ENCODE data around the gene PDZRN4. TPM values are rescaled to one million over a fixed set of nuclear protein-coding genes. Genes with fewer than 3 reads are reported as not detected.
A peak's percentile ranks its signal among the peaks of the same experiment; 100 is the strongest.

PDZRN4 gene
- total and polyA plus RNA-seq, 12 donors = 0.28 to 2.3 (median 1.0) TPM

DNA sequence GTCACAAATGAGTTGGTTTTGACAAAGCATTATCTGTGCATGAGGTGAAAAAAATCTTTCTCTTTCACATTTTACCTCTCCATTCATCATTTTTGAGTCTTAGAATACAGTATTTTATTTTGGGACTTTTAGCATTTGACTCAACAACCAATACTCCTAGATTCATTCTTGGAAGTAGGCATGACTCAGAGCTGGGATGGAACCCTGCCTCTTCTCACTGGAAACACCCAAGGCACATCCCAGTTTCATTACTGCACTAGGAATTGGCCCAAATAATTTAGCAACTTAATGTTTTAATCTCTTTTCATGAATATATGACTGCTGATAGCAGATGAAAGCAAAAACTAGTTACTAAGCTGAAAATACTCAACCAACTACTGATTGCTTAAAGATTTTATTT is 3.3 kb upstream of the PDZRN4 start:
- no peak overlapping the region for H3K27ac ChIP-seq

GRCh38 chr12:41186026-41186425 is 2.1 kb upstream of the PDZRN4 start:
- Histone ChIP-seq H3K27me3 (peaks cover 18% of the 10 kb centered on the region), H3K27ac (no peak overlapping the region), H3K4me3 (no peak overlapping the region), H3K36me3 (replicated peaks in 1 of 2) (no peaks in the 10 kb centered on the region), H3K9me3 (replicated peaks in 1 of 3) (no peaks in the 10 kb centered on the region), H3K4me1 (replicated peaks in 1 of 2) (no peaks in the 10 kb centered on the region)
- TF ChIP-seq, protein P1, sequence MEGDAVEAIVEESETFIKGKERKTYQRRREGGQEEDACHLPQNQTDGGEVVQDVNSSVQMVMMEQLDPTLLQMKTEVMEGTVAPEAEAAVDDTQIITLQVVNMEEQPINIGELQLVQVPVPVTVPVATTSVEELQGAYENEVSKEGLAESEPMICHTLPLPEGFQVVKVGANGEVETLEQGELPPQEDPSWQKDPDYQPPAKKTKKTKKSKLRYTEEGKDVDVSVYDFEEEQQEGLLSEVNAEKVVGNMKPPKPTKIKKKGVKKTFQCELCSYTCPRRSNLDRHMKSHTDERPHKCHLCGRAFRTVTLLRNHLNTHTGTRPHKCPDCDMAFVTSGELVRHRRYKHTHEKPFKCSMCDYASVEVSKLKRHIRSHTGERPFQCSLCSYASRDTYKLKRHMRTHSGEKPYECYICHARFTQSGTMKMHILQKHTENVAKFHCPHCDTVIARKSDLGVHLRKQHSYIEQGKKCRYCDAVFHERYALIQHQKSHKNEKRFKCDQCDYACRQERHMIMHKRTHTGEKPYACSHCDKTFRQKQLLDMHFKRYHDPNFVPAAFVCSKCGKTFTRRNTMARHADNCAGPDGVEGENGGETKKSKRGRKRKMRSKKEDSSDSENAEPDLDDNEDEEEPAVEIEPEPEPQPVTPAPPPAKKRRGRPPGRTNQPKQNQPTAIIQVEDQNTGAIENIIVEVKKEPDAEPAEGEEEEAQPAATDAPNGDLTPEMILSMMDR (IDR thresholded peaks at IDR 0.05) = no peak
- no peak for TF ChIP-seq POLR2A (IDR thresholded peaks at IDR 0.05)
- intact Hi-C loops (cut with DNase I) = no loop called here
- 47 to 54% (median 49%) methylated on average over 3 of the region's 3 CpGs for WGBS, 4 donors
- no peak for DNase-seq

More for the DNA sequence above, 3.3 kb upstream of the PDZRN4 start:
- Histone ChIP-seq H3K9me3 (replicated peaks in 1 of 3) (no peaks in the 10 kb centered on the region), H3K36me3 (replicated peaks in 1 of 2) (no peaks in the 10 kb centered on the region), H3K27me3 (peaks cover 18% of the 10 kb centered on the region), H3K4me1 (replicated peaks in 1 of 2) (no peaks in the 10 kb centered on the region), H3K4me3 (no peak overlapping the region)
- no peak for DNase-seq
- no peak for TF ChIP-seq POLR2A (IDR thresholded peaks at IDR 0.05)
- TF ChIP-seq, protein P1 (IDR thresholded peaks at IDR 0.05) = no peak
- intact Hi-C loops (cut with DNase I) = no loop called here

DNA sequence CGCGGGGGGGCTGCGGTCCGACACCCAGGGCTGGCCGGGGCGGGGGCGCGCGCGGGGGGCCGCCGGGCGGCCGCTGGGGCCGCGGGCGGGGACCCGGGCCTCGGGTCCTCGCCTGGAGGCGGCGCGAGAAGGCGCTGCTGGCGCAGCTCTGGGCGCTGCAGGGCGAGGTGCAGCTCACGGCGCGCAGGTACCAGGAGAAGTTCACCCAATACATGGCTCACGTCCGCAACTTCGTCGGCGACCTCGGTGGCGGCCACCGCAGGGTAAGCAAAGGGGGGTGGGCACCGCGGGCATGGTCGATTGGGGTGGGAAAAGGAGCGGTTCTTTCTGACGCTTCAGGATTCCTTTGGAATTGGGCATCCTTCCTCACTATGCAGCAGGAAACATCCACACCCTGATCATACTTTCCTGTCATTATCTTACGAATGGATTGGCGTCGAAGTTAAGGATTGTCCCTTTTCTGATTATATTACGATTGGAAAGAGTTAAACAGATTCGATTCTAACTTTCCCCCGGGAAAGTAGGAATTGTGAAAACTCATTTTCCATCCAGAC is 798 bp downstream of the PDZRN4 start:
- H3K4me3 ChIP-seq = peak overlapping the region in 1 of 4 donors; percentile 59
- H3K27ac ChIP-seq = peak overlapping the region in 1 of 5 donors; percentile 66
- H3K27me3 ChIP-seq = peaks cover 18% of the 10 kb centered on the region
- no peak for DNase-seq
- H3K9me3 ChIP-seq (replicated peaks in 1 of 3) = no peaks in the 10 kb centered on the region
- no peaks in the 10 kb centered on the region for H3K36me3 ChIP-seq (replicated peaks in 1 of 2)
- no peaks in the 10 kb centered on the region for H3K4me1 ChIP-seq (replicated peaks in 1 of 2)
- intact Hi-C loops (cut with DNase I) = no loop called here
- 1 to 4% (median 3%) methylated on average over 11 to 49 of the region's 49 CpGs for WGBS, 4 donors
- TF ChIP-seq, protein P1 (IDR thresholded peaks at IDR 0.05) = no peak
- TF ChIP-seq POLR2A (IDR thresholded peaks at IDR 0.05) = no peak

DNA sequence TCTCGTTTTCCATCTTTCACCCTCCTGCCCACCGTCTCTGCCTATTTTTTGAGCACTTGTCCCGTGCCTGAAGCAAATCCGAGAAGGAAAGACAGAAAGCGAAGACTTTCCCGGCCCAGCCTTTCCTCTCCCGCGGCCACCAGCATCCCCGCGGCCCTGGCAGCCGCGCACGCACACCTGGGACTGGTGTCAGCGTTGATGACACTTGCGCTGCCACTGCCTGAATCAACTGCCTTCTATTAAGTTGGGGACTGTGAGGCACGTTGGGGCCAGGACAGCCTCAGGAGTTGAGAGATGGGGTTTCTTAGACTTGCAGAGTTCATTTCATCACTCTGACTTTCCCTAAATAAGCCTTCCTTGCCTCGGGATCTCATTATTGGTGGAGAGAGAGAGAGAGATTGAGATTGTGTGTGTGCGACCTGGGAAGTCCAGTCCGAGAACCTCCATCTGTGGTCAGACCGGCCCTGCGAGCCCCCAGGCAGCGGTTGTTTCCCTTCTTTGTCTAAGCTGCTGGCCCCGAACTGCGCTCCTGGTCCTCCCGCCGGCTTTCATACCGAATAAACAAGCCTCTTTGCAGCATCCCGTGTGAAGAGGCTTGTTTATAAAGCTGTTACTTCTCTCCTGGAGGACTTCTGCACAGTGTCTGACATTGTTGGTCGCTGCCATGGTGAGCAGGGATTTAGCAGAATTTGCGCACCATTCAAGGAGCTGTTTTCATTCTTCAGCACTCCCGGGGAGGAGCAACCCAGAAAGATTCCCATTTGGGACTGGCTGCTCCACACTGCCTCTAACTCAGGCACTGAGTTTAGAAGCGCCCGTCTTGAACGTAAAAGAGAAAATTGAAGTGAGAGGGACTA is 1.5 kb downstream of the PDZRN4 start:
- H3K4me3 ChIP-seq = peak overlapping the region in 1 of 4 donors; percentile 40
- intact Hi-C loops (cut with DNase I) = no loop called here
- H3K4me1 ChIP-seq (replicated peaks in 1 of 2) = no peaks in the 10 kb centered on the region
- H3K9me3 ChIP-seq (replicated peaks in 1 of 3) = no peaks in the 10 kb centered on the region
- H3K27me3 ChIP-seq = peaks cover 18% of the 10 kb centered on the region
- 9 to 15% (median 11%) methylated on average over 32 to 34 of the region's 34 CpGs for WGBS, 4 donors
- no peak for TF ChIP-seq POLR2A (IDR thresholded peaks at IDR 0.05)
- TF ChIP-seq, protein P1 (IDR thresholded peaks at IDR 0.05) = no peak
- H3K36me3 ChIP-seq (replicated peaks in 1 of 2) = no peaks in the 10 kb centered on the region
- DNase-seq = peak in 1 of 7 donors; percentile 19
- H3K27ac ChIP-seq = peak overlapping the region in 1 of 5 donors; percentile 66

Data from adrenal gland (tissue), 12 donors.